Stimulated activated naive CD8-positive, alpha-beta T cell treated with anti-CD3 and anti-CD28 coated beads, Interleukin-15, Interleukin-2, amounts not matched to agents 100 ng/mL and 50 ng/mL, for 24 hours (primary cell): Measurements from ENCODE around the gene TAC4.

Experiments used
- H3K27ac Mint-ChIP-seq: one replicate; pipeline ENCODE4 v1.8.0; 2021; ENCODE audit warnings: mild to moderate bottlenecking, mixed read lengths
- H3K27me3 Mint-ChIP-seq: one replicate; pipeline ENCODE4 v1.8.0; 2021; ENCODE audit warnings: mixed read lengths
- H3K36me3 Mint-ChIP-seq: one replicate; pipeline ENCODE4 v1.8.0; 2021; ENCODE audit warnings: low read depth, mixed read lengths
- H3K4me1 Mint-ChIP-seq: one replicate; pipeline ENCODE4 v1.8.0; 2021; ENCODE audit warnings: low read depth, mixed read lengths
- H3K4me3 Mint-ChIP-seq: one replicate; pipeline ENCODE4 v1.8.0; 2021; ENCODE audit warnings: mild to moderate bottlenecking, mixed read lengths
- H3K9me3 Mint-ChIP-seq: one replicate; pipeline ENCODE4 v1.8.0; 2021; ENCODE audit warnings: mixed read lengths

TAC4 gene

GRCh38 chr17:49819651-49820050 is 28.2 kb downstream of the TAC4 start:
- Mint-ChIP-seq H3K4me1 (peaks cover 66% of the 10 kb centered on the region), H3K9me3 (no peaks in the 10 kb centered on the region), H3K27ac (no peak overlapping the region), H3K27me3 (no peaks in the 10 kb centered on the region), H3K36me3 (peaks cover 72% of the 10 kb centered on the region), H3K4me3 (no peak overlapping the region)

- Mint-ChIP-seq H3K36me3 (peaks cover 77% of the 10 kb centered on the region), H3K27me3 (no peaks in the 10 kb centered on the region), H3K4me1 (peaks cover 70% of the 10 kb centered on the region)
Measured at GRCh38 chr17:49819138-49819537, 28.7 kb downstream of the TAC4 start.

GRCh38 chr17:49817993-49818392 is 29.9 kb downstream of the TAC4 start:
- no peaks in the 10 kb centered on the region for H3K9me3 Mint-ChIP-seq
- H3K4me3 Mint-ChIP-seq: no peak overlapping the region
- peaks cover 77% of the 10 kb centered on the region for H3K36me3 Mint-ChIP-seq

More at GRCh38 chr17:49819138-49819537, 28.7 kb downstream of the TAC4 start:
- Mint-ChIP-seq H3K9me3 (no peaks in the 10 kb centered on the region), H3K4me3 (peak overlapping the region; percentile 11), H3K27ac (peak overlapping the region; percentile 84)

GRCh38 chr17:49815761-49816281 is 32.0 kb downstream of the TAC4 start:
- Mint-ChIP-seq H3K4me3 (no peak overlapping the region), H3K27me3 (no peaks in the 10 kb centered on the region), H3K27ac (no peak overlapping the region), H3K4me1 (peaks cover 59% of the 10 kb centered on the region), H3K36me3 (peaks cover 69% of the 10 kb centered on the region), H3K9me3 (no peaks in the 10 kb centered on the region)

More at GRCh38 chr17:49817993-49818392, 29.9 kb downstream of the TAC4 start:
- H3K27ac Mint-ChIP-seq: peak overlapping the region; percentile 50
- peaks cover 70% of the 10 kb centered on the region for H3K4me1 Mint-ChIP-seq
- H3K27me3 Mint-ChIP-seq: no peaks in the 10 kb centered on the region

GRCh38 chr17:49814781-49815529 is 32.9 kb downstream of the TAC4 start:
- H3K27ac Mint-ChIP-seq: no peak overlapping the region
- H3K4me1 Mint-ChIP-seq: peaks cover 53% of the 10 kb centered on the region
- no peaks in the 10 kb centered on the region for H3K27me3 Mint-ChIP-seq
- no peak overlapping the region for H3K4me3 Mint-ChIP-seq
- H3K36me3 Mint-ChIP-seq: peaks cover 68% of the 10 kb centered on the region
- no peaks in the 10 kb centered on the region for H3K9me3 Mint-ChIP-seq

- Mint-ChIP-seq H3K4me3 (no peak overlapping the region), H3K27ac (no peak overlapping the region), H3K36me3 (peaks cover 69% of the 10 kb centered on the region), H3K27me3 (no peaks in the 10 kb centered on the region), H3K4me1 (peaks cover 8% of the 10 kb centered on the region), H3K9me3 (no peaks in the 10 kb centered on the region)
Measured at GRCh38 chr17:49809056-49809455, 38.8 kb downstream of the TAC4 start.

GRCh38 chr17:49798738-49799137 is 49.1 kb downstream of the TAC4 start:
- H3K9me3 Mint-ChIP-seq: no peaks in the 10 kb centered on the region
- peaks cover 62% of the 10 kb centered on the region for H3K36me3 Mint-ChIP-seq
- no peak overlapping the region for H3K4me3 Mint-ChIP-seq
- no peaks in the 10 kb centered on the region for H3K27me3 Mint-ChIP-seq
- peaks cover 50% of the 10 kb centered on the region for H3K4me1 Mint-ChIP-seq
- no peak overlapping the region for H3K27ac Mint-ChIP-seq

- no peaks in the 10 kb centered on the region for H3K27me3 Mint-ChIP-seq
- peaks cover 53% of the 10 kb centered on the region for H3K4me1 Mint-ChIP-seq
- H3K4me3 Mint-ChIP-seq: no peak overlapping the region
- peaks cover 66% of the 10 kb centered on the region for H3K36me3 Mint-ChIP-seq
- H3K27ac Mint-ChIP-seq: peak overlapping the region; percentile 8
- H3K9me3 Mint-ChIP-seq: no peaks in the 10 kb centered on the region
Measured at GRCh38 chr17:49798182-49798581, 49.7 kb downstream of the TAC4 start.

- Mint-ChIP-seq H3K36me3 (peaks cover 82% of the 10 kb centered on the region), H3K27me3 (no peaks in the 10 kb centered on the region), H3K4me3 (peak overlapping the region; percentile 63)
Measured at GRCh38 chr17:49795372-49795771, 52.5 kb downstream of the TAC4 start.

GRCh38 chr17:49793309-49793708 is 54.6 kb downstream of the TAC4 start:
- Mint-ChIP-seq H3K36me3 (peaks cover 80% of the 10 kb centered on the region), H3K27me3 (no peaks in the 10 kb centered on the region), H3K27ac (no peak overlapping the region), H3K4me1 (peaks cover 86% of the 10 kb centered on the region), H3K4me3 (no peak overlapping the region), H3K9me3 (no peaks in the 10 kb centered on the region)

More at GRCh38 chr17:49795372-49795771, 52.5 kb downstream of the TAC4 start:
- peaks cover 81% of the 10 kb centered on the region for H3K4me1 Mint-ChIP-seq
- H3K9me3 Mint-ChIP-seq: no peaks in the 10 kb centered on the region
- peak overlapping the region; percentile 92 for H3K27ac Mint-ChIP-seq

GRCh38 chr17:49789243-49789578 is 58.7 kb downstream of the TAC4 start:
- H3K9me3 Mint-ChIP-seq: no peaks in the 10 kb centered on the region
- H3K36me3 Mint-ChIP-seq: peaks cover 48% of the 10 kb centered on the region
- H3K27me3 Mint-ChIP-seq: no peaks in the 10 kb centered on the region
- H3K4me3 Mint-ChIP-seq: peak overlapping the region; percentile 93
- peak overlapping the region; percentile 97 for H3K27ac Mint-ChIP-seq
- peaks cover 59% of the 10 kb centered on the region for H3K4me1 Mint-ChIP-seq

- peaks cover 42% of the 10 kb centered on the region for H3K36me3 Mint-ChIP-seq
- peak within 1 kb of the TSS; percentile 93 for H3K4me3 Mint-ChIP-seq
- peaks cover 55% of the 10 kb centered on the region for H3K4me1 Mint-ChIP-seq
- peak within 1 kb of the TSS; percentile 97 for H3K27ac Mint-ChIP-seq
- H3K27me3 Mint-ChIP-seq: no peaks in the 10 kb centered on the region
- no peaks in the 10 kb centered on the region for H3K9me3 Mint-ChIP-seq
Measured at GRCh38 chr17:49788478-49789242, 59.2 kb downstream of the TAC4 start, which contains the start of gene KAT7. TSS of gene KAT7 (plus strand) at chr17:49788681. CDS start at chr17:49788835, 154 bp downstream.
